Measurements from ENCODE around the gene ADAM23. TPM values are rescaled to one million over a fixed set of nuclear protein-coding genes. Genes with fewer than 3 reads are reported as not detected.

ADAM23 gene
- total RNA-seq, 2 donors from 2014 or later: 1.3 to 10.7 TPM

DNA sequence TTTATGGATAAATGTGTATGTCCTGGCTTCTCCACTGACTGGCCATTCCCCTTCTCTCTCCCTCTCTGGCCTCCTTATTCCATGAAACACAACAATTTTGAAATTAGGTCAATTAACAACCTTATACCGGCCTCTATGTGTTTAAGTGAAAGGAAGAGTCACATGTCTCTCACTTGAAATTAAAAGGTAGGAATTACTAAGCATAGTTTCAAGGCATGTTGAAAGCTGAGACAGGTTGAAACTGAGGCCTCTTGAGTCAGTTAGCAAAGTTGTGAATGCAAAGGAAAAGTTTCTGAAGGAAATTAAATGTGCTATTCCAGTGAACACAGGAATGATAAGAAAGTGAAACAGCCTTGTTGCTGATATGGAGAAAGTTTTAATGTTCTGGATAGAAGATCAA is 69.7 kb downstream of the ADAM23 start:
- Histone ChIP-seq H3K9me3 (no peaks in the 10 kb centered on the region), H3K36me3 (no peaks in the 10 kb centered on the region), H3K4me3 (no peak overlapping the region), H3K27ac (no peak overlapping the region), H3K4me1 (replicated peaks) (no peaks in the 10 kb centered on the region), H3K27me3 (replicated peaks; ENCODE audit: insufficient read depth) (no peaks in the 10 kb centered on the region)
- 93% methylated on average over 1 of the region's 1 CpG for WGBS
- intact Hi-C loops (cut with DNase I): no loop called here
- TF ChIP-seq, protein P1, sequence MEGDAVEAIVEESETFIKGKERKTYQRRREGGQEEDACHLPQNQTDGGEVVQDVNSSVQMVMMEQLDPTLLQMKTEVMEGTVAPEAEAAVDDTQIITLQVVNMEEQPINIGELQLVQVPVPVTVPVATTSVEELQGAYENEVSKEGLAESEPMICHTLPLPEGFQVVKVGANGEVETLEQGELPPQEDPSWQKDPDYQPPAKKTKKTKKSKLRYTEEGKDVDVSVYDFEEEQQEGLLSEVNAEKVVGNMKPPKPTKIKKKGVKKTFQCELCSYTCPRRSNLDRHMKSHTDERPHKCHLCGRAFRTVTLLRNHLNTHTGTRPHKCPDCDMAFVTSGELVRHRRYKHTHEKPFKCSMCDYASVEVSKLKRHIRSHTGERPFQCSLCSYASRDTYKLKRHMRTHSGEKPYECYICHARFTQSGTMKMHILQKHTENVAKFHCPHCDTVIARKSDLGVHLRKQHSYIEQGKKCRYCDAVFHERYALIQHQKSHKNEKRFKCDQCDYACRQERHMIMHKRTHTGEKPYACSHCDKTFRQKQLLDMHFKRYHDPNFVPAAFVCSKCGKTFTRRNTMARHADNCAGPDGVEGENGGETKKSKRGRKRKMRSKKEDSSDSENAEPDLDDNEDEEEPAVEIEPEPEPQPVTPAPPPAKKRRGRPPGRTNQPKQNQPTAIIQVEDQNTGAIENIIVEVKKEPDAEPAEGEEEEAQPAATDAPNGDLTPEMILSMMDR (IDR thresholded peaks at IDR 0.05): no peak
- no peak for TF ChIP-seq POLR2AphosphoS5 (IDR thresholded peaks at IDR 0.05)
- DNase-seq (ENCODE audit: low spot score): no peak

DNA sequence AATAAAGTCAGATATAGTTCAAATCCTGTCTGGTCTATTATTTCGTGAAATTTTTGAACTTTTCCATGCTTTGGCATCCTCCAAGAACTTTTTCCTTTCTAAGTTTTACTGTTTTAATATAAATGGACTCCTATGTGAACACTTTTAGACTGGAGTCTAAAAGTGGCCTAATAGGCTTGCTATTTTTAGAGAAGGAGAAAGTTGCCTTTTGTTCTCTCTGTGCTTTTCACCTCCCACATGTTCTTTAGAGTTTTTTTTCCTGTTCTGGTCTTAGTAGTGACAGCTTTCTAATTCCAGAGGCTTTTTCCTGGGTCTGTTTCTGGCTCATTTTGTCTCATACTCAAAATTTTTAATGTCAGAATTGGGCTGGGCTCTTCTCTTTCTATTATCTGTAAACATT is 72.2 kb downstream of the ADAM23 start:
- H3K27ac ChIP-seq: no peak overlapping the region
- no peaks in the 10 kb centered on the region for H3K9me3 ChIP-seq
- H3K4me3 ChIP-seq: no peak overlapping the region
- TF ChIP-seq POLR2AphosphoS5 (IDR thresholded peaks at IDR 0.05) (no peak), POLR2A (IDR thresholded peaks at IDR 0.05) (no peak)
- TF ChIP-seq, protein P1 (IDR thresholded peaks at IDR 0.05): no peak
- no peaks in the 10 kb centered on the region for H3K27me3 ChIP-seq (replicated peaks; ENCODE audit: insufficient read depth)
- intact Hi-C loops (cut with DNase I): no loop called here
- 91% methylated on average over 1 of the region's 1 CpG for WGBS
- H3K4me1 ChIP-seq (replicated peaks): no peaks in the 10 kb centered on the region
- DNase-seq (ENCODE audit: low spot score): no peak
- H3K36me3 ChIP-seq: no peaks in the 10 kb centered on the region

DNA sequence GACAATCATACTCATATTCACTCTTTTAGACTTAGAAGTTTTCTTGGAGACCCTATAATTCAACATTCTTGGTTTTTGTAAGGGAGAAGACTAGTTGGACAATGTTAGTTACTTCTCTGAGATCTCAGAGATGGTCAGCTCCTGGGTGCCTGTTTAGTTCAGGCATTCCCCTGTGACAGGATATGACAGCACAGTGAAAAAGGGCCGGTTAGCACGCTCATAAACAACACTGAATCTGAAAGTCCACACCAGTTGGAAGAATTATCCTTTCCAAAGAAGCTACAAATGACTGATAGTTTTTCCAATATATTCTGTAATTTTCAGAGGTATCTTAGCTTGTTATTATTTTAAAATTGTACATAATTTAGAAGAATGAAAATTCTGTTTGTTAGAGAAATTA is 75.7 kb downstream of the ADAM23 start:
- no peaks in the 10 kb centered on the region for H3K27me3 ChIP-seq (replicated peaks; ENCODE audit: insufficient read depth)
- intact Hi-C loops (cut with DNase I): no loop called here
- no peaks in the 10 kb centered on the region for H3K36me3 ChIP-seq
- no peaks in the 10 kb centered on the region for H3K9me3 ChIP-seq
- TF ChIP-seq POLR2A (IDR thresholded peaks at IDR 0.05) (no peak), POLR2AphosphoS5 (IDR thresholded peaks at IDR 0.05) (no peak)
- TF ChIP-seq, protein P1 (IDR thresholded peaks at IDR 0.05): no peak
- H3K4me3 ChIP-seq: no peak overlapping the region
- H3K27ac ChIP-seq: no peak overlapping the region
- 85% methylated on average over 2 of the region's 2 CpGs for WGBS
- no peaks in the 10 kb centered on the region for H3K4me1 ChIP-seq (replicated peaks)
- no peak for DNase-seq (ENCODE audit: low spot score)

GRCh38 chr2:206520450-206520849 is 77.1 kb downstream of the ADAM23 start:
- no peak for DNase-seq (ENCODE audit: low spot score)
- Histone ChIP-seq H3K27me3 (replicated peaks; ENCODE audit: insufficient read depth) (no peaks in the 10 kb centered on the region), H3K9me3 (no peaks in the 10 kb centered on the region), H3K4me1 (replicated peaks) (no peaks in the 10 kb centered on the region), H3K27ac (no peak overlapping the region), H3K4me3 (no peak overlapping the region), H3K36me3 (no peaks in the 10 kb centered on the region)
- WGBS: 70% methylated on average over 3 of the region's 3 CpGs
- intact Hi-C loops (cut with DNase I): no loop called here
- TF ChIP-seq POLR2AphosphoS5 (IDR thresholded peaks at IDR 0.05) (no peak), POLR2A (IDR thresholded peaks at IDR 0.05) (no peak)
- TF ChIP-seq, protein P1 (IDR thresholded peaks at IDR 0.05): no peak

- no peaks in the 10 kb centered on the region for H3K36me3 ChIP-seq
- TF ChIP-seq, protein P1 (IDR thresholded peaks at IDR 0.05): no peak
- TF ChIP-seq POLR2A (IDR thresholded peaks at IDR 0.05) (no peak), POLR2AphosphoS5 (IDR thresholded peaks at IDR 0.05) (no peak)
- DNase-seq (ENCODE audit: low spot score): no peak
- intact Hi-C loops (cut with DNase I): no loop called here
- H3K9me3 ChIP-seq: no peaks in the 10 kb centered on the region
- H3K27me3 ChIP-seq (replicated peaks; ENCODE audit: insufficient read depth): no peaks in the 10 kb centered on the region
- WGBS: 60% methylated on average over 3 of the region's 3 CpGs
- H3K4me1 ChIP-seq (replicated peaks): no peaks in the 10 kb centered on the region
- H3K27ac ChIP-seq: no peak overlapping the region
- H3K4me3 ChIP-seq: no peak overlapping the region
These were observed 77.8 kb downstream of the ADAM23 start for GRCh38 chr2:206521115-206521514.

Measured in prostate gland (tissue), 2 donors.